ENCODE data around the gene RHBDD1. TPM values are rescaled to one million over a fixed set of nuclear protein-coding genes. Genes with fewer than 3 reads are reported as not detected.

Gene RHBDD1
- total RNA-seq, 2 donors from 2014 or later: 35.2 to 46.2 TPM

DNA sequence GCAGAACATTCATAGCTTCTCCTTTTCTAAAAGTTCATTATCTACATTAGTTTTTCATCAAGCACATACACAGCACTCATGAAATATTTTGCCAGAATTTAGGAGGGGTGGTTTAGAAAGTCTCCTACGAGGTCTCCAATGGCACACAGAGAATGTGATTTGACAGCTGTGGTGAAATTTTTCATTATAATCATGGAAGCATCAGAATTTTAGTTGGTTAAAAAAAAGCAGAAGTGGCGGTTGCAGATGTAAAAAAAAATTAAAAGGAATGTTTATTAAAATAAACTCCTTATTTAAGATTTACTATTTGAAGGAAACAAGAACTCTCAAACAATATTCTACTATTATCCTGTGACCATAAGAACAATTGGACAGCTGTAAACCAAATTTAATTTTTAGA, 10.8 kb upstream of the RHBDD1 start:
- no peaks in the 10 kb centered on the region for H3K4me1 Mint-ChIP-seq
- H3K4me3 Mint-ChIP-seq: no peak overlapping the region
- H3K4me3 ChIP-seq (ENCODE audit: low read length): no peak overlapping the region
- WGBS, 2 experiments (ENCODE audit: insufficient coverage in 1 of 2, insufficient read length in 1 of 2): 94% methylated on average over 2 of the region's 2 CpGs; no CpG with 5 or more reads in 1 of the 2 experiments
- no peak overlapping the region for H3K27ac ChIP-seq (ENCODE audit: low read depth, low read length)
- H3K36me3 ChIP-seq (ENCODE audit: control insufficient read depth, insufficient read depth, low read length): no peaks in the 10 kb centered on the region
- DNase-seq: no peak
- no peak overlapping the region for H3K27ac Mint-ChIP-seq
- H3K36me3 Mint-ChIP-seq (ENCODE audit: low read depth): no peaks in the 10 kb centered on the region
- TF ChIP-seq, protein P1, sequence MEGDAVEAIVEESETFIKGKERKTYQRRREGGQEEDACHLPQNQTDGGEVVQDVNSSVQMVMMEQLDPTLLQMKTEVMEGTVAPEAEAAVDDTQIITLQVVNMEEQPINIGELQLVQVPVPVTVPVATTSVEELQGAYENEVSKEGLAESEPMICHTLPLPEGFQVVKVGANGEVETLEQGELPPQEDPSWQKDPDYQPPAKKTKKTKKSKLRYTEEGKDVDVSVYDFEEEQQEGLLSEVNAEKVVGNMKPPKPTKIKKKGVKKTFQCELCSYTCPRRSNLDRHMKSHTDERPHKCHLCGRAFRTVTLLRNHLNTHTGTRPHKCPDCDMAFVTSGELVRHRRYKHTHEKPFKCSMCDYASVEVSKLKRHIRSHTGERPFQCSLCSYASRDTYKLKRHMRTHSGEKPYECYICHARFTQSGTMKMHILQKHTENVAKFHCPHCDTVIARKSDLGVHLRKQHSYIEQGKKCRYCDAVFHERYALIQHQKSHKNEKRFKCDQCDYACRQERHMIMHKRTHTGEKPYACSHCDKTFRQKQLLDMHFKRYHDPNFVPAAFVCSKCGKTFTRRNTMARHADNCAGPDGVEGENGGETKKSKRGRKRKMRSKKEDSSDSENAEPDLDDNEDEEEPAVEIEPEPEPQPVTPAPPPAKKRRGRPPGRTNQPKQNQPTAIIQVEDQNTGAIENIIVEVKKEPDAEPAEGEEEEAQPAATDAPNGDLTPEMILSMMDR (conservative IDR thresholded peaks at IDR 0.05): no peak
- no peaks in the 10 kb centered on the region for H3K4me1 ChIP-seq (ENCODE audit: control insufficient read depth, insufficient read depth, low read length)
- no peaks in the 10 kb centered on the region for H3K27me3 ChIP-seq (ENCODE audit: control insufficient read depth, insufficient read depth, low read length, poor library complexity, severe bottlenecking)
- H3K27me3 Mint-ChIP-seq (ENCODE audit: insufficient read depth): no peaks in the 10 kb centered on the region
- H3K9ac ChIP-seq (ENCODE audit: extremely low read depth, low read length, poor library complexity, severe bottlenecking): no peak overlapping the region
- no peaks in the 10 kb centered on the region for H3K9me3 ChIP-seq (ENCODE audit: control insufficient read depth, low read length)
- peaks cover 2% of the 10 kb centered on the region for H3K9me3 Mint-ChIP-seq

- Histone ChIP-seq H3K27ac (ENCODE audit: low read depth, low read length) (no peak overlapping the region), H3K4me1 (ENCODE audit: control insufficient read depth, insufficient read depth, low read length) (no peaks in the 10 kb centered on the region), H3K9ac (ENCODE audit: extremely low read depth, low read length, poor library complexity, severe bottlenecking) (no peak overlapping the region), H3K4me3 (ENCODE audit: low read length) (no peak overlapping the region), H3K27me3 (ENCODE audit: control insufficient read depth, insufficient read depth, low read length, poor library complexity, severe bottlenecking) (no peaks in the 10 kb centered on the region), H3K9me3 (ENCODE audit: control insufficient read depth, low read length) (no peaks in the 10 kb centered on the region), H3K36me3 (ENCODE audit: control insufficient read depth, insufficient read depth, low read length) (no peaks in the 10 kb centered on the region)
- no peak overlapping the region for H3K4me3 Mint-ChIP-seq
- 63 to 80% methylated on average over 2 of the region's 2 CpGs for WGBS, 2 experiments (ENCODE audit: insufficient coverage in 1 of 2, insufficient read length in 1 of 2)
- H3K27me3 Mint-ChIP-seq (ENCODE audit: insufficient read depth): no peaks in the 10 kb centered on the region
- H3K9me3 Mint-ChIP-seq: peaks cover 2% of the 10 kb centered on the region
- no peak overlapping the region for H3K27ac Mint-ChIP-seq
- TF ChIP-seq, protein P1 (conservative IDR thresholded peaks at IDR 0.05): no peak
- DNase-seq: no peak
- no peaks in the 10 kb centered on the region for H3K36me3 Mint-ChIP-seq (ENCODE audit: low read depth)
- no peaks in the 10 kb centered on the region for H3K4me1 Mint-ChIP-seq
These were observed 7.7 kb upstream of the RHBDD1 start for GRCh38 chr2:226828191-226828590.

- H3K27ac ChIP-seq (ENCODE audit: low read depth, low read length): no peak overlapping the region
These were observed 5.9 kb upstream of the RHBDD1 start for GRCh38 chr2:226829721-226830631.

More at GRCh38 chr2:226829721-226830631, 5.9 kb upstream of the RHBDD1 start:
- no peaks in the 10 kb centered on the region for H3K4me1 Mint-ChIP-seq
- no peak overlapping the region for H3K4me3 Mint-ChIP-seq
- 90 to 100% methylated on average over 4 to 7 of the region's 8 CpGs for WGBS, 2 experiments (ENCODE audit: insufficient coverage in 1 of 2, insufficient read length in 1 of 2)
- no peak overlapping the region for H3K27ac Mint-ChIP-seq
- H3K4me3 ChIP-seq (ENCODE audit: low read length): no peak overlapping the region
- H3K9me3 ChIP-seq (ENCODE audit: control insufficient read depth, low read length): no peaks in the 10 kb centered on the region
- no peaks in the 10 kb centered on the region for H3K36me3 Mint-ChIP-seq (ENCODE audit: low read depth)
- DNase-seq: no peak
- H3K27me3 Mint-ChIP-seq (ENCODE audit: insufficient read depth): peaks cover 1% of the 10 kb centered on the region
- no peaks in the 10 kb centered on the region for H3K9me3 Mint-ChIP-seq
- no peaks in the 10 kb centered on the region for H3K27me3 ChIP-seq (ENCODE audit: control insufficient read depth, insufficient read depth, low read length, poor library complexity, severe bottlenecking)
- H3K4me1 ChIP-seq (ENCODE audit: control insufficient read depth, insufficient read depth, low read length): no peaks in the 10 kb centered on the region
- no peak overlapping the region for H3K9ac ChIP-seq (ENCODE audit: extremely low read depth, low read length, poor library complexity, severe bottlenecking)
- no peaks in the 10 kb centered on the region for H3K36me3 ChIP-seq (ENCODE audit: control insufficient read depth, insufficient read depth, low read length)
- TF ChIP-seq, protein P1 (conservative IDR thresholded peaks at IDR 0.05): no peak

Data from endodermal cell (in vitro differentiated cells).